Gastrocnemius medialis (tissue), 4 donors: ENCODE measurements around the gene TBCD.
A peak's percentile ranks its signal among the peaks of the same experiment; 100 is the strongest.

Experiments
- POLR2A ChIP-seq, 2 donors: fragments of 450-650 bp; IDR thresholded peaks; one replicate each; pipeline ENCODE4 v1.6.1; 2017; ENCODE audit warnings: antibody characterized with exemption in 2 of 2, mild to moderate bottlenecking in 2 of 2, moderate library complexity in 2 of 2
- TF ChIP-seq, protein P1 (sequence below), 5 experiments: fragments of 450-650 bp in 3 of 5; fragments of 200-600 bp in 2 of 5; sonication (generic) in 2 of 5; IDR thresholded peaks in 4 of 5; conservative IDR thresholded peaks in 1 of 5; 1 replicate in 4 of 5; 2 replicates in 1 of 5; pipeline ENCODE4 v1.5.1; 2016 to 2019; ENCODE audit warnings: antibody characterized with exemption in 5 of 5, mild to moderate bottlenecking in 3 of 5, moderate library complexity in 3 of 5

DNA sequence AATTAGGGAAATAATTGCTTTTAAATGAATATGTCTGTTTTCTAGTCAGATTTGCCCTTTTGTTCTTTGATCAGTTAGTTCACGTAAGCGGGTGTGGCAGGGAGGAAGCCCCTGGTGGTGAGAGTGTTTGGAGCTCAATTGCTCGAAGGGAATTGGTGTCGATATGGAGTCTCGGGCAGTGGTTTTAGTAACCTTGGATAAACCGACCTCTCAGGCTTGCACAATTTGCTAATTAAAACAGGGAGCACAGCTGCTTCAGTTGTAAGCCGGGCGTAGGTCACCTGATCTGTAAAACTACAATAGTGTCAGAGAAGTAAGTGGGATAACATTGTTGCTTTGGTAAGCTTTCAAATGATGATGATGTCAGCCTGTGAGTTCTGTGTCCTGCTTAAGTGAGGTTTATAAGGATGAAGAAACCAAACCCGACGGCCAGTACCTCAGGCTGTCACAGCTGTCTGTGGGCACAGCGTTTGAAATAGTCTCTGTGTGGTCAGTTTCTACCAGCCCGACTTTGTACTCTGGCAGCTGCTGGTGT, 85.0 kb downstream of the TBCD start:
- TF ChIP-seq, protein P1, sequence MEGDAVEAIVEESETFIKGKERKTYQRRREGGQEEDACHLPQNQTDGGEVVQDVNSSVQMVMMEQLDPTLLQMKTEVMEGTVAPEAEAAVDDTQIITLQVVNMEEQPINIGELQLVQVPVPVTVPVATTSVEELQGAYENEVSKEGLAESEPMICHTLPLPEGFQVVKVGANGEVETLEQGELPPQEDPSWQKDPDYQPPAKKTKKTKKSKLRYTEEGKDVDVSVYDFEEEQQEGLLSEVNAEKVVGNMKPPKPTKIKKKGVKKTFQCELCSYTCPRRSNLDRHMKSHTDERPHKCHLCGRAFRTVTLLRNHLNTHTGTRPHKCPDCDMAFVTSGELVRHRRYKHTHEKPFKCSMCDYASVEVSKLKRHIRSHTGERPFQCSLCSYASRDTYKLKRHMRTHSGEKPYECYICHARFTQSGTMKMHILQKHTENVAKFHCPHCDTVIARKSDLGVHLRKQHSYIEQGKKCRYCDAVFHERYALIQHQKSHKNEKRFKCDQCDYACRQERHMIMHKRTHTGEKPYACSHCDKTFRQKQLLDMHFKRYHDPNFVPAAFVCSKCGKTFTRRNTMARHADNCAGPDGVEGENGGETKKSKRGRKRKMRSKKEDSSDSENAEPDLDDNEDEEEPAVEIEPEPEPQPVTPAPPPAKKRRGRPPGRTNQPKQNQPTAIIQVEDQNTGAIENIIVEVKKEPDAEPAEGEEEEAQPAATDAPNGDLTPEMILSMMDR (IDR thresholded peaks at IDR 0.05 in 4 of 5, conservative IDR thresholded peaks at IDR 0.05 in 1 of 5), result peak in 4 of 5 experiments; percentile 15 to 37 (median 32)
- TF ChIP-seq POLR2A (IDR thresholded peaks at IDR 0.05), result peak in 1 of 2 donors; percentile 53
